Measurements from ENCODE around the gene C10orf90. TPM values are rescaled to one million over a fixed set of nuclear protein-coding genes. Genes with fewer than 3 reads are reported as not detected.

Gene C10orf90
- total RNA-seq, 1 experiment from 2014 or later, result 0.67 TPM

DNA sequence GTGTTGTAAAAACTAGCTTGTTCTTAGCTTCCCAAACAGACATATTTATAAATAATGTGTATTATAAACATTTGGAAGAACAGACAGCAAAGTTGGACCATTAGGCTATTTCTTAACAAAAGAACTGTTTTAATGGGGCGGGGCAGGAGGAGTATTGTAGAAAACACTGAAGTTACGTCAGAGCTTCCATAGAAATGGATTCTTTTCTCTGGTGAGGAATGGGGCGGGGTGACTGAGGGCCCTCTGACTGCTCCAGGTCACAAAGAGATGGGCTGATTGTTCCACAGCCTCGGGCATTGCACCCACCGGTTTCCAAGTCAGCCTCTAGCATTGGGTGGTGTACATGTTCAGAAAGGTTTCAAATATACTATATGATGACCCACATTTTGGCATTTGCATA is 245.5 kb downstream of the C10orf90 start:
- intact Hi-C loops (cut with micrococcal nuclease; ENCODE audit: unreplicated experiment), result no loop called here
- no TSS peak for BruUV-seq (replicated peaks)

DNA sequence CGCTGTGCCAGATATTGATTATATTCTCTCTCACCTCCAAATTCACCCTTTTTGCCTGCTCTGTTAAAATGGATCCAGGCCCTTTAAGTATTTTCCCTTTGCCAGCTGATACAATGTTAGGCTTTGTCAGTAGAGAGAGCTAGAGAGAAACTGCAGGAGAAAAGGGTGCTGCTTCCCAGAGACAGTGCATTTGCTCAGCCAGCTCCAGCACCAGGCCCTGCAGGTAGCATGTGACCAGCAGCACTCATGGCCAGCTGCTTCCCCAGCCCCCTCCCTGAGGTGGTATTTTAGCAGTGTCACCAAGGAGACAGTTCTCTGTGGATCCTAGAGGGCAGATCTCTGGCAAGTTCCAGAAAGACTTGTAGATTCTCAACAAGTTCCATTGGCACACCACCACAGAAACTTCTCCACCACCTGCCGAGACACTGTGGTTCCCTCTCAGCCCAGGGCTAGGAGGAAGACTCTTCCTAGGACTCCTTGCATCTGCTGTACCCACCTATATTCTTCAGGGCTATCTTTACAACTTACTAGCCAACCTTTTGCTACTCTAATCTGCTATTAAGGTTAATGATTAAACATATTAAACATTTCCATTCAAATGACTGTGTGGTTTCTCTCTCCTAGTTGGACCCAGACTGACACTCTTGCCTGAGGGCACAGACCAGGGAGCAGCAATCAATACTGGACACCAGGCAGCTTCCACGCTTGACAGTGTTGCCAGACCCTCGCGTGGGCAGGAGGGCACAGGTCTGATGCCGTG is 246.6 kb downstream of the C10orf90 start:
- no peak for ATAC-seq
- ChIA-PET CTCF (no interaction called here), POLR2A (no interaction called here)
- TF ChIP-seq, protein P1, sequence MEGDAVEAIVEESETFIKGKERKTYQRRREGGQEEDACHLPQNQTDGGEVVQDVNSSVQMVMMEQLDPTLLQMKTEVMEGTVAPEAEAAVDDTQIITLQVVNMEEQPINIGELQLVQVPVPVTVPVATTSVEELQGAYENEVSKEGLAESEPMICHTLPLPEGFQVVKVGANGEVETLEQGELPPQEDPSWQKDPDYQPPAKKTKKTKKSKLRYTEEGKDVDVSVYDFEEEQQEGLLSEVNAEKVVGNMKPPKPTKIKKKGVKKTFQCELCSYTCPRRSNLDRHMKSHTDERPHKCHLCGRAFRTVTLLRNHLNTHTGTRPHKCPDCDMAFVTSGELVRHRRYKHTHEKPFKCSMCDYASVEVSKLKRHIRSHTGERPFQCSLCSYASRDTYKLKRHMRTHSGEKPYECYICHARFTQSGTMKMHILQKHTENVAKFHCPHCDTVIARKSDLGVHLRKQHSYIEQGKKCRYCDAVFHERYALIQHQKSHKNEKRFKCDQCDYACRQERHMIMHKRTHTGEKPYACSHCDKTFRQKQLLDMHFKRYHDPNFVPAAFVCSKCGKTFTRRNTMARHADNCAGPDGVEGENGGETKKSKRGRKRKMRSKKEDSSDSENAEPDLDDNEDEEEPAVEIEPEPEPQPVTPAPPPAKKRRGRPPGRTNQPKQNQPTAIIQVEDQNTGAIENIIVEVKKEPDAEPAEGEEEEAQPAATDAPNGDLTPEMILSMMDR (IDR thresholded peaks at IDR 0.05), result no peak
- TF ChIP-seq POLR2AphosphoS5 (IDR thresholded peaks at IDR 0.05; ENCODE audit: low read depth, low read length) (no peak), SIN3A (IDR thresholded peaks at IDR 0.05; ENCODE audit: borderline replicate concordance, insufficient read depth, low read depth, low read length) (no peak), TCF7L2 (IDR thresholded peaks at IDR 0.05; ENCODE audit: low read depth, low read length) (no peak)
- TF ChIP-seq, protein P2, sequence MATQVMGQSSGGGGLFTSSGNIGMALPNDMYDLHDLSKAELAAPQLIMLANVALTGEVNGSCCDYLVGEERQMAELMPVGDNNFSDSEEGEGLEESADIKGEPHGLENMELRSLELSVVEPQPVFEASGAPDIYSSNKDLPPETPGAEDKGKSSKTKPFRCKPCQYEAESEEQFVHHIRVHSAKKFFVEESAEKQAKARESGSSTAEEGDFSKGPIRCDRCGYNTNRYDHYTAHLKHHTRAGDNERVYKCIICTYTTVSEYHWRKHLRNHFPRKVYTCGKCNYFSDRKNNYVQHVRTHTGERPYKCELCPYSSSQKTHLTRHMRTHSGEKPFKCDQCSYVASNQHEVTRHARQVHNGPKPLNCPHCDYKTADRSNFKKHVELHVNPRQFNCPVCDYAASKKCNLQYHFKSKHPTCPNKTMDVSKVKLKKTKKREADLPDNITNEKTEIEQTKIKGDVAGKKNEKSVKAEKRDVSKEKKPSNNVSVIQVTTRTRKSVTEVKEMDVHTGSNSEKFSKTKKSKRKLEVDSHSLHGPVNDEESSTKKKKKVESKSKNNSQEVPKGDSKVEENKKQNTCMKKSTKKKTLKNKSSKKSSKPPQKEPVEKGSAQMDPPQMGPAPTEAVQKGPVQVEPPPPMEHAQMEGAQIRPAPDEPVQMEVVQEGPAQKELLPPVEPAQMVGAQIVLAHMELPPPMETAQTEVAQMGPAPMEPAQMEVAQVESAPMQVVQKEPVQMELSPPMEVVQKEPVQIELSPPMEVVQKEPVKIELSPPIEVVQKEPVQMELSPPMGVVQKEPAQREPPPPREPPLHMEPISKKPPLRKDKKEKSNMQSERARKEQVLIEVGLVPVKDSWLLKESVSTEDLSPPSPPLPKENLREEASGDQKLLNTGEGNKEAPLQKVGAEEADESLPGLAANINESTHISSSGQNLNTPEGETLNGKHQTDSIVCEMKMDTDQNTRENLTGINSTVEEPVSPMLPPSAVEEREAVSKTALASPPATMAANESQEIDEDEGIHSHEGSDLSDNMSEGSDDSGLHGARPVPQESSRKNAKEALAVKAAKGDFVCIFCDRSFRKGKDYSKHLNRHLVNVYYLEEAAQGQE (IDR thresholded peaks at IDR 0.05; ENCODE audit: insufficient read depth in 1 of 2, low read depth in 2 of 2, low read length in 1 of 2), result no peak
- no peak for DNase-seq (ENCODE audit: low read depth, low spot score)
- no TSS peak for BruUV-seq (replicated peaks)
- Histone ChIP-seq H3K4me3 (ENCODE audit: low read depth in 2 of 2, low read length in 2 of 2) (no peak overlapping the region), H3K27ac (ENCODE audit: low read length) (no peak overlapping the region), H3K36me3 (ENCODE audit: control insufficient read depth, insufficient read depth, low read length) (no peaks in the 10 kb centered on the region), H3K27me3 (ENCODE audit: control insufficient read depth, insufficient read depth, low read length) (no peaks in the 10 kb centered on the region), H3K9me3 (ENCODE audit: control insufficient read depth, insufficient read depth, low read depth, low read length) (peaks cover 8% of the 10 kb centered on the region; the same call in 1 of the 2 replicates), H3K4me1 (ENCODE audit: control insufficient read depth, insufficient read depth, low read length) (no peaks in the 10 kb centered on the region)
- intact Hi-C loops (cut with micrococcal nuclease; ENCODE audit: unreplicated experiment), result no loop called here
- in situ Hi-C loops (cut with HindIII; ENCODE audit: low pct_unique_long_range_greater_than_20kb, low sequenced_read_pairs), result no loop called here

More for the DNA sequence above, 245.5 kb downstream of the C10orf90 start:
- ATAC-seq, result no peak
- in situ Hi-C loops (cut with HindIII; ENCODE audit: low pct_unique_long_range_greater_than_20kb, low sequenced_read_pairs), result no loop called here
- no peak for TF ChIP-seq POLR2AphosphoS5 (IDR thresholded peaks at IDR 0.05; ENCODE audit: low read depth, low read length)
- no peak for TF ChIP-seq SIN3A (IDR thresholded peaks at IDR 0.05; ENCODE audit: borderline replicate concordance, insufficient read depth, low read depth, low read length)
- TF ChIP-seq, protein P2 (IDR thresholded peaks at IDR 0.05; ENCODE audit: insufficient read depth in 1 of 2, low read depth in 2 of 2, low read length in 1 of 2), result no peak
- TF ChIP-seq, protein P1 (IDR thresholded peaks at IDR 0.05), result no peak
- TF ChIP-seq TCF7L2 (IDR thresholded peaks at IDR 0.05; ENCODE audit: low read depth, low read length), result no peak
- no peak for DNase-seq (ENCODE audit: low read depth, low spot score)
- Histone ChIP-seq H3K4me3 (ENCODE audit: low read depth in 2 of 2, low read length in 2 of 2) (no peak overlapping the region), H3K4me1 (ENCODE audit: control insufficient read depth, insufficient read depth, low read length) (no peaks in the 10 kb centered on the region), H3K9me3 (ENCODE audit: control insufficient read depth, insufficient read depth, low read depth, low read length) (peaks cover 8% of the 10 kb centered on the region; the same call in 1 of the 2 replicates), H3K27me3 (ENCODE audit: control insufficient read depth, insufficient read depth, low read length) (no peaks in the 10 kb centered on the region), H3K27ac (ENCODE audit: low read length) (no peak overlapping the region), H3K36me3 (ENCODE audit: control insufficient read depth, insufficient read depth, low read length) (no peaks in the 10 kb centered on the region)
- CTCF ChIA-PET, result no interaction called here
- POLR2A ChIA-PET, result no interaction called here
